HG02763 (cell line): Measurements from ENCODE around the gene ACVR1.

Source experiments
- ATAC-seq: cut with Tn5 transposase; IDR thresholded peaks from one replicate; pipeline ENCODE4 v1.9.1; 2021; ENCODE audit warnings: mild to moderate bottlenecking, moderate library complexity; ENCODE audit not compliant: unreplicated experiment

The ACVR1 gene

DNA sequence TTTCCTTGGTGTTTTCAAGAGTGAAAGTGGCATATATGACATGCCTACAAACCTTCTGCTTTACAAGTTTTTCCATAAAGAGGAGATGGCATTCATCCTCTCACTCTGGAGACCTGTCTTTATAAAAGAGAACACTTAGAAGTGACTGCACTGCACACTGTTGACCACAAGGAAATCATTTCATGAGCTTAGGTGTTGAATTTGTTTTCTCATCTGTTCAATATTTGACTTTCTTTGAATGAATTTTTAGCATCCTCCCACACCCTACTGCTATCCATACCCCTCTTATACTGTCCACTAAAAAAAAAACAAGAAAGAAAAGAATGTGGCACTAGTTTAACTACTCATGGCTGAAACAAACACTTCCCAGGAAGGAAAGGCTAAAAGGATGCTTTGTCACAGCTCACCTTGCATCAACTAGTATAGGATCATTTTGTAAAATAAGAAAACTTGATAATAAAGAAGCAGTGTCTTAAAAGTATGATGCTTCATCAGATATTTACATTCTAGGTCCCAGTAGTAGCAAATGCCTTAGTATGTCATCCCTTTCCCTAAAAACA lies 83.0 kb downstream of the ACVR1 start:
- ATAC-seq, result no peak

DNA sequence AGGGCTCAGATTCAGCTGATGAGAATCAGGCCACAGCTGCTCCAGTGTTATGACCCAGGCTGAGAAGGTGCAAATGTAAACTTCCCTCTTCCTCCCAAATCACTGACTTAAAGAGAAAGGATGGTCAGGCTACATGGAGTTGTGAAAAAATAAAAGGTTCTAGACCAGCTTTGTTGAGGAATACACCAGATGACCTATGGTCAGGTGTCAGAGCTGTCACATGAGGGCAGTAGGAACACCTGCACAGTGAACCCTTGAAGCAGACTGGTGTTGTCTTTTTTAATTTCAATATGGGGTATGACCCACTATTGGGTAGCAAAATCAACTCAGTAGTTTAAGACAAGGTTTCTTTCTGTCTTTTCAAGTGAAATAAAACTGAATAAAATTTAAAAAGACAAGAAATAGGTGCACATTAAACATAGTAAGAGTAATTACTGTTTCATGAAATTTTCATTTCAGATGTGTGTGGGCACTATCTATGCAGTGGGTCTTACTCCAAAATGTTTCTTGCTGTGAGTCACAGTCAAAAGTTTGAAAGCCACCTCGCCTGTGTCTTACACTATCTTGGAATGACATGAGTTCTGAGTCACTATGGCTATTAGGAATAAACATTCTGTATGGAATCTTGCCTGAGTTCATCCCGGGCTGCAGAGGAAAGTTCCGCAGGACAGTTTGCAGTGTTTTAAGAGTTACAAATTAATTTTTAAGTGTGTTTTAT lies 83.6 kb downstream of the ACVR1 start:
- ATAC-seq, result no peak

DNA sequence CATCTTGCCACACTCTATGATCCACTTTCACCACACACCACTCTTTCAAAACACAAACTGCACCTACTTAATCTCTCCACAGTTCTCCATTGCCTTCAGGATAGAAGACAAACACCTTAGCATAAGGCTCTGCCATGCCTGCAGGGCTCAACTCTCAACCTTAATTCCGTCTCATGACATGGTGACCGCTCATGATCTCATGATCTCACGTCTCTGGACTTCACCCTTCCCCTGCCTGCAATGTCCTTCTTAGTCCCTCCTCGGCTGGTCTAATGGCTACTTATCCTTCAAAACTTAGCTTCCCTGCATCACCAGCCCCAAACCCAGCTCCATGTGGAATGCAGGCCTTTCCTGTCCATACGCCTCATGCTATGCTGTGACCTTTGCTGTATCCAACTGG lies 85.3 kb downstream of the ACVR1 start:
- no peak for ATAC-seq

DNA sequence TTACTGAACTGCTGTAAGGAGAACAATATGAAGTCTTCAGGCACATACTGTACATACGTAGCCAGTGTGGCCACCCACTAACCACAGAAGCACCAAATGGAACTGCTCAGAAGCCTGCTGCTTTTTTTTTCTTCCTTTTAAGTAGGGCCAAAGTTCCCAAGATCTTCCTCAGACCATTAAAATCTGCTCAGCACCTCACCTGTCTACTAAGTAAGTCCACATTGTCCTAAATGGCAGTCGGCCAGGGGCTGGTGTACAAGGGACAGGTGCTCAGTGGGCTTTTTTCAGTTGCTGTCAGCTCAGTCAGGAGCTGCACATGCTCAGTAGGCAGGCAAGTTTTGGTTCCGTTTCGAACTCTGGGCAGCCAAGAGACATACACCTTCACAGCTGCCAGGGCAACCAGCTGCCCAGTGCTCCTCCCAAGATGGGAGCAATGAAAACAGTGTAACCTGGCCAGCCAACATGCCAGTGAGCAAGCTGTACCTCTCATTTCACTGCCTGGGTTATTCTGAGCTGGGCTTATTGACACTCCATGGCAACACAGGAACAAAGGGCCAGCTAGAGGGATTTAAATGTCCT lies 86.1 kb downstream of the ACVR1 start:
- ATAC-seq, result no peak

DNA sequence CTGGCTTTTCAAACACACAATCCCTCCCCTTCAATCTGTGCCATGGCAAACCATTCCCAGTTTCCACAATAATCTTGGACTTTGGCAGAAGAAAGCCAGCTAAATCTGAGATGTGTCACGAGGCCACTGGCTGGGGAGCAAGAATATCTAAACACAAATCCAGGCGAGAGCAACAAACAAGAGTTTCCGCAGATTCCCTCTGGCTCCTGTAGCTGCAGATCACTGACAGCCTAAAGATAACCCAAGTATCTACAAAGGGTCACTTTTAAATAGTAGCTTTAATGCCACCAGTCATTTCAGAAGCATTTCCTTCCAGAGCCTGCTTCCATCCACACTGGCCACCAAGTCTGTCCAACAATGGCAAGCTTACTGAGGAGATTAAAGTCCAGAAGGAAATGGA lies 86.9 kb downstream of the ACVR1 start:
- ATAC-seq, result no peak

DNA sequence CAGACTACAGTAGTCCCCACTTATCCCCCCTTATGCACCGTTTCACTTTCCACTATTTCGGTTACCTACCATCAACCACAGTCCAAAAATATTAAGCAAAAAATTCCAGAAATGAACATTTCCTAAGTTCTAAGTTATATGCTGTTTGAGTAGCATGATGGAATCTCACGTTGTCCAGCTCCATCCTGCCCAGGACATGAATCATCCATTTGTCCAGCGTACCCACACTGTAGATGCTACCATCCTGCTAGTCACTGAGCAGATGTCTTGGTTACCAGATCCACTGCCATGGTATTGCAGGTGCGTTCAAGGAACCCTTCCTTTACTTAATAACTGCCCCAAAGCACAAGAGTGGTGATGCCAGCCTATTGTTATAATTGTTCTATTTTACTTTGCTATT lies 87.9 kb downstream of the ACVR1 start:
- no peak for ATAC-seq

DNA sequence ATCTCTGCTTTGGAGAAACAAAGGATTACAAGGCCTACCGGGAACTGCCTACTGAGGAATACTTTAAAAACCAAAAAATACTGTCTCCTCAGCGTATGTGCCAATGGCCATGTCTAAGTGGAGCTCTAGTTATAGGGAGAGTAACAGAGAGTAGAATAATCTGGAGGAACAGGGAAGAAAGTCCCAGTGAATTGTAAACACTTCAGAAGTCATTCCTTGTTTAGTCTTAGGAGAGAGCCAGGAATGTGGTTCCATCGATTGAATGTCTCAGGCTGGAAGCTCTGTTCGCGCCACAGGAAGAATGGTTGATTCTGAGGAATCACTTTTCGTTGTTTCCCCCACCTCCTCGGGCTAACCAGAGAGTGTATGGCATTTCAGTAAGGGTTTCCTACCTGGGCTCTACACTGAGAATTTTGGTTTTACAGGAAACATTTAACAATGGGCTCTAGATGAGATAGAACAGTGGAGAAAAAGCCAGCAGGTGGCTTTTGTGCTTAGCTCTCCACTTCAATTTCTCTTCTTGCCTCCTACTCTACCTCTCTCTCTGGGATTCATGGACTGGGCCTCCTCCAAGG lies 88.7 kb downstream of the ACVR1 start:
- ATAC-seq, result no peak

DNA sequence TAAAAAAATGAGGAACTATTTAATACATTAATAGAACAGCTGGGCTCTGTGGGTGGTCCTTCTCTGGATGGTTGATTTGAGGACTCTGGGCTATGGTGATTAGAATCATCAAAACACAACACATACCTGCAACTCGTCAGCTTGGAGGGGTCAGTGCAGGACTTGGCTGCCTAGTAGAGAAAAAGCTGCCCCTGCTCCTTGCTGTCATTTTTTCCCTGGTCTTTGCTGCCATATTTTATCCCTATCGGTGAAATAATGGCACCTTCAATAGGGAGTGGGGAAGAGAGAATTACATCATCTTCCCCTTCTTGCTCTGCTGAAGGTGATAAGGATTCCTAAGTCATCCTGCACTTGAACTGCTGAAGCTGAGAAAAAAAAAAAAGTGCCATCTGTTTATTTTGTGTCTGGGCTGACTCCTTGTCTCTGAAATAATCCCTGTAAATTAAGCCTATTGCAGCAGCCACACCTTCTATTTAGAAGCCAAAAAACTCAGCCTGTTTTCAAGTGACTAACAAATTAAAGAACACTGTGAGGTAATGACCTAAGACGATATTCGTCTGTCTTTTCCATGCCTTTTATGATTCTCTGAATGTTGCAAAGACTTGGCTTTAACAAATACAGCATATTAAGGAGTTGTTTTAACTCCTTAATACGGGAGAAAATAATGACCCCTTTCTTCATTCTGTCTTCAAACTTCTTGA lies 89.3 kb downstream of the ACVR1 start:
- no peak for ATAC-seq

DNA sequence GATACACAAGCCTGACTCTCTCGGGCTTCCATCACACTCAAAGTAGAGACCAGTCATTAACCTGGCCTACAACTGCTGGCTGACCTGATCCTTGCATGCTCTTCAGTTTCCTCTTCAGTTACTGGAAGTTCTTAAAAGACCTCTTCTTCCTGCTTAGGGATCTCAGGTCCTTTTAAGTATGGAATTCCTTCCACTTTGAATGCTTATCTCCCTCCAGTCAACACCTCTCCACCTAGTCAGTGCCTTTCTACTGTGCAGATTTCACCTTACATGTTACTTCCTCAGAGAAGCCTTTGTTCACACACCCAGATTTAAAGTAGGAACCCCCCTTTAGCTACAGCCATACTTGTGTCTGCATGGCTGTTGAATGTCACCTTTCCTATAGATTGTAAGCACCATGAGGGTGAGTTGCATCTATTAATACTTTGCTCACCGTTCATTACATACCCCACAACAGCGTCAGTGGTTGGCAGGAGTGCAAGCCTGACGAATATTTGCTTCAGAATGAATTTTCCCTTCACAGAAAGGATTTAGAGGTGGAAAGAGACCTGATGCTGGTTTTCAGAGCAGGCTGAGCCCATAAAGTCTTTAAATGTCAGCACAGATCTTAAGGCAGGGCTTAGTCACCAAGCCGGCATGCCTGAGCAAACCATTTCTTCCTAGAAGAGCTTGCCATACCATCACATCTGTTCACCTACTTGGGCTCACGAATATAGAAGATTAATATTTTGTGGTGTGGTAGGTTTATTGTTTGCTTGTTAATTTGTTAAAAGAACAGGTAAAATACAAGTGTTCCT lies 90.1 kb downstream of the ACVR1 start:
- no peak for ATAC-seq

DNA sequence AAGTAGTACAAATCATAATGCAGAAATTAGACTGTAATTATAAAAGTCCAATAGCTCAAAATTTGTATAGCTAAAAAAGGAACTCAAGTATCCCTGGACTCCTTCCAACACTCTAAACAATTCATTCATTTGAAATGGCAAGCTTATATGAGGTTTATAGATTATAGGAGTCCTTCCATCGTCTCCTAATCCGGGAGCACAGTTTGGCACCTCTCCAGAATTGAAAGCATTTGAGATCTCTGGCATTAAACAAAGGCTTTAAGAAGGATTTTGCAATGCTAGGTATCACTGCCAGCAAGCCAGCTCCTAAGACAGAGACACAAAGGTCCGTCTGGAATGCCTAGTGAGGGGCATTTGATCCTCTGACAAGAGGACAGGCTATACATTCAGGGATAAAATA lies 90.9 kb downstream of the ACVR1 start:
- no peak for ATAC-seq

DNA sequence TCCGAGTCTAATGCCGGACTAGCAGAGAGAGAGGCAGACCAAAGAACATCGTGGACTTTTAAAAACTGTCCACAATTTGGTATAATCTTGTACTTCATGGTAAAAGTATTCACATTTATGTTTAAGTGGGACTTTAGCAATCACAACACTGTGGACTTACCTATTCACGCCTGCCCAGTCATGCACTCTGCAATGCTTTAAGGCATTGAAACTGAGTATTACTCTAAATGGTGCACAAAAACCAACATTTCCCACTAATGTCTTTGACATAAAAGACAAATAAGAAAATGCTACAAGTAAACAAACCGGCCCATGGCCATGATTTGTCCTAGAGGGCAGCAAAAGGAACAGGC lies 91.3 kb downstream of the ACVR1 start:
- ATAC-seq, result no peak

DNA sequence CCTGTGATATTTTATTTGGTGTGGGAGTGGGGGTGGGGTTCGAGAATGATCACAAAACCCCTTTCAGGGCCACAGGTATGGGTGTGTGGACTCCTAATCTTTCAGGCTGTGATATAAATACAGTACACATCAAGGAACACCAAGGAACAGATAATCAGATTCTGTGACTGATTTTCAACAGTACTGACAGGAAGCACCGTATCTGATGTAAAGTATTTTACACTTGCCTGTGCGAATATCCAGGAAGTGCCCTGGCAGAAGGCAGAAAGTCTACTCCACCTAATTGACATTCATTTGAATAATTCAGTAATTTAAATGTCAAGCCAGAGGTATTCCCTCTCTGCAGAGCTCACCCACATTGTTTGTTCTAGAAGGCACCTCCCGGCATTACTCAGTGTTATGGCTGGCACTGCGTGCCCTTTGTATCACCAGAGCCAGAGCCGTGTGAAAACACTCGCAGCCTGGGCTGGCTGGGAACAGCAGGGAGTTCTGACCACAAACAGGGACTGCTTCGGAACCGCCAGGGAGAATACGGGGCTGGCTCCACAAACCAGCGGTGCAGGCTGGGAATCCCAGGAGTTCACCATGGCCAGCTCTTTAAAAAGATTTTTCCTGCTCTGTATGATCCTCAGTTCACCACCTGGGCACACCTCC lies 91.8 kb downstream of the ACVR1 start:
- ATAC-seq, result no peak

DNA sequence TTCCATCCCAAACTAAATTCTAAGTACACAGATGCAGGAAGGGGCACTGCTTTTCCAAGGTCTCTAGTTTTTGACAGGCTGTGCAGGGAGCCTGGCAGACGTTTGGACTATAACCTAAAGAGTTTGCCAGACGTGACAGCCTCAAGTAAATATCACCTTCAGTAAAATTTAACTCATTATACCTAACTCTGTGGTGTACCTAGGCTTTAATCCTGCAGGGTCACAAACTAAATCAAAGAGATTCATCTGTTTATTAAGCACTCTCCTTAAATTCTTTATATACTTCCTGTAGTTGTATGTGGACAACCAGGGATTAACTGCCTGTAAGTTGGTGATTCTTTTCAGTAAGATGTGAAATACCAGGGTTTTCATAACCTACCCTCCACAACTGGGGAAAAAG lies 92.9 kb downstream of the ACVR1 start:
- no peak for ATAC-seq

DNA sequence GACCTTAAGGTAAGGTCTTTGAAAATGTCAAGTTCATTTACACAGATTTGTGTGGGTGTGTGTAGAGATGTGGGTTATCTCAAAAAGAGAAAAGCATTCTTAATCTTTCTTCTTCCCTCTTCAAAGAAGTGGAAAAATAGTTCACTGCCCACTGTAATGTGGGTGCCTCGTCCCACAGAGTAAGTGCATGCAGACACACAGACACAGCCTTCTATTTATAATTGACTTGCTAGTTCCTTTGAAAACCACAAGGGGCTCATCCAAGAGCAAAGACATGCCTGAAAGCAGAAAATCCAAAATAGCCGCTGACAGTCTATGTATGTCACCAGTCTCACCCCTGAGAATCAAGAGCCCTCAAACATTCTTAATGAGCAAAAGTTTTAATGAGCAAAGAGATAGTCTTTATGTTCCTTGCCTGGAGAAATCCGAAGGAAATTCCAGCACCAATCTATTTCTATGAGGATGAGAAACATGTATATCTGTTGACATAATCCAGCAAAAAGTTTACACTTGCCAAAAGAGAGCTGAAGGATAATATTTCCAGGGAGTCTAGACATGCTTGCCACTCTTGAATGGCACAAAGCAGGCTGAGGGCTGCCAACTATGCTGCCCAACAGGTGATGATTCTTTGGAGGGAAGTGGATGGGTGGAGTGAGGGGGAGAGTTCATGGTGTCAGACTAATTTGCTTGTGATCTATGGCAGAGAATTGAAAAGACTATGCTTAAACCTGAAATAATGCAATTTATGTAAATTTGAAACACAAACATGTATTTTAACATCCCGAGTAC lies 93.9 kb downstream of the ACVR1 start:
- ATAC-seq, result no peak

DNA sequence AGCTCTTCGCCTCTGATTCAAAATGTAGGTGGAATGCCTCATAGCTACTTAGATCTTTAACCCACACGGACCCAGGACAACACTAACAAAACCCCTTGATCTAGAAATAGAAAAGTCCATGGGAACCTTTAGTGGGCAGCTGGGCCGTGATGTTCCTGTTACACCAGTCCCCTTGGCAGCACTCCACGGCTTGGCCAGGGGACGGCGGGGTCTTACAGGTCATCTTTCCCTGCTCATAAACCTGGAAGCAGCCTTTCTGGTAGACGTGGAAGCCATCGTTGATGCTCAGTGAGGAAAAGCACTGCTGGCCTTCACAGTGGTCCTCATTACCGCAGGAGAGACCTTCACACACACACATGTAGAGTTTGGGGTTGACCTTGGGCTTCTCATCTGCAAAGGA lies 95.9 kb downstream of the ACVR1 start:
- no peak for ATAC-seq

DNA sequence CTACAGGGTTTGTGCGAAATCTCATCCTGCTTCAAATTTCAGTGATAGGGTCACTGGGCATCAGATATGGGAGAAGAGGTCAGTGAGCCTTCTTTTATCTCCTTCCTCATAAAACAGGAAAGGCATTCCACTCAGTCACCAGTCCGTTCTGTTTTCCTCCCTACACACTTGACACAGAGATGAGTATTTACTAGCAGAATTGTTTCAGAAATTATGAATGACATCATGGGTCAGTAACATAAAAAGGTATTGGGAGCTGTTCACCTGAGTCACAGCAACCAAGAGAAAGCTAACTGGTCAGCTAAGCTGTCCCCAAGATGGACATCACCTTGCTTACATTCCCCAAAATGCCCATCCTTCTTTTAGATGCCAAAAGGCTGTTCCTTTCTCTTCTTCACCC lies 96.3 kb downstream of the ACVR1 start:
- ATAC-seq, result no peak

DNA sequence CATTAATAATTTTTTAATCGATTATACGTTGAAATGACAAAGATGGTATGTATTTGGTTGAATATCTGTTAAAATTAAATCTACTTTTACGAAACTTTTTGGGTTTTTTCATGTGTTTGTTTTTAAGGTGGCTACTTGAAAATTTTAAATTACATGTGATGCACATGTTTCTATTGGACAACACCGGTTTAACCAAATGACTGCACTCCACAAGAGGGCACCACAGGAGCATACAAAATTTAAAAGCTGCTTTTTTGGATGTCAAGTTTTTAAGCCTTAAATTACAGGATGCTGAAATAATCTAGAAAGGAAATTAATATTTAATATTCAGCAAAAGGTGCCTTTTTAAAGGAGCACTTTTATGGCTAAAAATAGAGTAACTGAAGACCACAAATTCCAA lies 98.7 kb downstream of the ACVR1 start:
- no peak for ATAC-seq

DNA sequence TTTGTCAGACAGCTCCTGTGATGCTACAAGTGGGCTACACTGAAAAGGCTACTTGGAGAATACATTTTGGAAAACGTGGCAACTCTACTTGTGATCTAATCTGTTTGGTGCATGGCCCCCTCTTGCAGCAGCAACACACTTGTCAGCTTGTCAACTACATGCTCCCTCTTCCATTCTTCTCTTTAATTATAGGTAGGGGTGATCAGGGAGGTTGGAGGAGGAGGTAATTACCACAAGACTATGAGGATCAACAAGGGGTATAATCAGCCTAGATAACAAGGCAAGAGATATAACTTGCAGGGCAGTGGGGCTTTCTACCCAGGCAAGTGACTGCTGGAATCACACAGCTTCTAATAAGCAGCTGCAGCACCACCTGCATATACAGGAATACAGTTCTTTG lies 104.9 kb downstream of the ACVR1 start:
- ATAC-seq, result no peak

DNA sequence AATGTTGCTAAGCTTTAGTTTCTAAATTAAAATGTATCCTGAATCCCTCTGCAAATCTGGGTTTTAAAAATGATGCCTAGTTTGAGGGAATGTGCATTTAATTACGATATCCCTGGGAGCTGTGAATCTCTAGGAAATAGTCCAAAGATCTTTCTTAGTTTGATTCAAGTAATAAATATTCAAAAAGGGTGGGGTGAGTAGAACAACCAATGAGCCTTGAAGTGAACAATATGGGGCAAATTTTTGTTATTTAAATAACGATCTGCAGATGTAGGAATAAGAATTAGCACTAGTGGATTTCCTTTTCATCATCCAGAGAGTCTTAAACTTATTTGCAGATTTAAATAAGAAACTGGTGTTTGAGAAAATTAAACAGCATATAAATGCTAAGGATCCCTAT lies 106.3 kb downstream of the ACVR1 start:
- no peak for ATAC-seq

DNA sequence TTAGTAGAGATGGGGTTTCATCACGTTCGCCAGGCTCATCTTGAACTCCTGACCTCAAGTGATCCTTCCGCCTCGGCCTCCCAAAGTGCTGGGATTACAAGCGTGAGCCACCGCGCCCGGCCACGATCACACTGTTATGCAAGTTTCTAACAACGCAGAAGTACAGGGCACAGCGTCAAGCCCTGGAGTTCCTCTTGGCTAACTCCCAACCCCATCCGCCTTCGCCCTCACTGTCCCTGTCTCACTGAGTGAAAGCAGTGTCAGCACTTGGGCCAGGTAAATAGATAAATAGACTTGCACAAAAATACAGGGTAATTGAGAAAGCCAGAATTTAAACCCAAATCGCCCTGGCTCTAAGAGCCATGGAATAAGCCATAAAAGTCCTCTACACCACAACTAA lies 111.7 kb downstream of the ACVR1 start:
- no peak for ATAC-seq
